HG03196 (cell line): ENCODE results near the gene AXL.
A peak's percentile ranks its signal among the peaks of the same experiment; 100 is the strongest.

ENCODE experiments used
- ATAC-seq: cut with Tn5 transposase; IDR thresholded peaks from one replicate; pipeline ENCODE4 v1.9.1; 2021; ENCODE audit not compliant: unreplicated experiment

The AXL gene

GRCh38 chr19:41305927-41306793 is 87.1 kb downstream of the AXL start:
- ATAC-seq, result no peak

GRCh38 chr19:41307090-41307875 is 88.3 kb downstream of the AXL start:
- ATAC-seq, result no peak

DNA sequence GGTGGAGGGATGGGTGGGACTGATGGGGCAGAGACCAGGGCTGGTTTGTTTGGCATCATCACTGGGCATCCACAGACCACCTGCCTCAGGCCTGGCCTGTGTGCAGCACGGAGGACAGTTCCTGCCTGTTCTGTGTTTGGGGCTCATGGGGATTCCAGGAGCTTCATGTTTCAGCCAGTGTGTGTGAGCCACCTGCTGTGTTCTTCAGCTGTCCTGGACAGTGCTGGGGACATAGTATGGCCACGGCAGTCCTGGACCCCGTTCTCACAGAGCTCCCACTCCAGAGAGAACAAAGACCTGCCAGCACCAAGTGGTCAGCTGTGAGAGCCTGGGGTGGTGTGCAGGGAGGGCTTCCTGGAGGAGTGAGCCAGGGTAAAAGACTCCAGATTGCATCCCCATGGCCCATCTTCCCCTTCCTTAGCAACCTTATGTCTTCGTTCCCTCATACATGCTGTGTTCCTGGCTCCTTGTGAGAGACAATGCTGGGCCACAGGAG is 89.0 kb downstream of the AXL start:
- no peak for ATAC-seq

DNA sequence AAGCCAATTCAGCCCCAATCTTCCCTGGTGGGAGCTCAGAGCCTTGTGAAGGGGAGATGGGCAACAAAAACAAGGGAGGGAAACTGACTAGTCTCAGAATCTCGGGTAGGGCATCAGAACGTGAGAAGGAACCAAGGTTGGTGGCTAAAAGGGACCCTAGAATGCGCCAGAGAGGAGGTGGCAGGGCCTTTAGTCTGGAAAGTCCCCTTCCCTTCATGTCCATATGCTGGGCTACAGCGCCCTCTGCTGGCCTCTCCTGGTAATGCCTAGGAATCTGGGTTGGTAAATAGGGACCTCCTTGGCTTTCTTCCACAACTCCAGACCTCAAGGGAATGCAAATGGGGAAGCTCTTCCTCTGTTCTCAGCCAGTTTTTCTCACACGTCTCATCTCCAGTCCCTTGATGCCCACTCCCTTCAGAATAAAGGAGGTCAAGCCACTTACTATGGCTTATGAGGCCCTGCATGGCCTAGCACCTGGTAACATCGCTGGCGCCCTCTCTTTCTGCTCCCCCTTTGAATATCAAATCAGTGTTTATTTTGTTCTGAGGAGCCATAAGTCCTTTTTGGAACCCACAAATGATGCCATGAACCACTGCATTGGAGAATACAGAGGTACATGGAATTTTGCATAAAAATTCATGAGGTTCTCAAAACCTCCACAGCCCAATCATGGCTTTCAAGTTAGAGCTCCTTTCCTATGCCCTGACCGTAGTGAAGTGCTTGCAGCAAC is 89.6 kb downstream of the AXL start:
- no peak for ATAC-seq

- no peak for ATAC-seq
Observed at GRCh38 chr19:41309180-41310032, 90.4 kb downstream of the AXL start.

- ATAC-seq, result peak; percentile 65
Observed at GRCh38 chr19:41310033-41310831, 91.2 kb downstream of the AXL start, which contains the start of gene CCDC97. Gene CCDC97, plus strand, starts transcription at chr19:41310172. Its CDS starts 139 bp downstream, at chr19:41310311.

DNA sequence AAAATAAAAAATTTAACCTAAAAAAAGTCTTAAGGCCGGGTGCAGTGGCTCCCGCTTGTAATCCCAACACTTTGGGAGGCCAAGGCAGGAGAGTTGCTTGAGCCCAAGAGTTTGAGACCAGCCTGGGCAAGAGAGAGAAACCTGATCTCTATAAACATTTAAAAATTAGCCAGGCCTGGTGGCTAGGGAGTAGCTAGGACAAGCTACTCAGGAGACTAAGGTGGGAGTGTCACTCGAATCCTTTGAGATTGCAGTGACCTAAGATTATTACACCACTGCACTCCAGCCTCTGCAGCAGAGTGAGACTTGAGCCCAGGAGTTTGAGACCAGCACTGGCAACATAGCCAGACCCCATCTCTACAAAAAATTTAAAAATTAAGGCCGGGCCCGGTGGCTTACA is 92.0 kb downstream of the AXL start:
- ATAC-seq, result no peak
